Hematopoietic multipotent progenitor cell treated with erythropoietin and hydrocortisone succinate and interleukin-3 and kit ligand, for 17 days (in vitro differentiated cells): Measurements from ENCODE around the gene PAX8.
"Not testable (repeated sequence)": the region's sequence is repeated elsewhere in the genome, so short reads cannot be mapped to it uniquely, and the experiment has no call there.

Experiments used
- DNase-seq: peaks from one replicate; pipeline ENCODE4 v3.0.0-alpha.2; 2015; ENCODE audit warnings: low spot score

PAX8 gene

GRCh38 chr2:113278742-113279139 lies at the start of gene PAX8:
TSS of gene PAX8 (minus strand) at chr2:113278921. CDS start at chr2:113278394, 527 bp downstream.
- DNase-seq, result no peak

GRCh38 chr2:113328043-113328442 lies 49.3 kb upstream of the PAX8 start:
- no peak for DNase-seq

GRCh38 chr2:113325161-113325731 lies 46.5 kb upstream of the PAX8 start:
- not testable (repeated sequence) for DNase-seq

GRCh38 chr2:113324684-113325160 lies 46.0 kb upstream of the PAX8 start:
- no peak for DNase-seq

- DNase-seq, result not testable (repeated sequence)
Measured at GRCh38 chr2:113323129-113323528, 44.4 kb upstream of the PAX8 start.

- DNase-seq, result not testable (repeated sequence)
Measured at GRCh38 chr2:113320106-113320505, 41.4 kb upstream of the PAX8 start.

GRCh38 chr2:113318941-113319340 lies 40.2 kb upstream of the PAX8 start:
- not testable (repeated sequence) for DNase-seq

- DNase-seq, result no peak
Measured at GRCh38 chr2:113316085-113316484, 37.4 kb upstream of the PAX8 start.

- DNase-seq, result not testable (repeated sequence)
Measured at GRCh38 chr2:113314663-113315062, 35.9 kb upstream of the PAX8 start.

GRCh38 chr2:113314176-113314575 lies 35.5 kb upstream of the PAX8 start:
- not testable (repeated sequence) for DNase-seq

- DNase-seq, result not testable (repeated sequence)
Measured at GRCh38 chr2:113311781-113312180, 33.1 kb upstream of the PAX8 start.

- DNase-seq, result not testable (repeated sequence)
Measured at GRCh38 chr2:113311191-113311590, 32.5 kb upstream of the PAX8 start.

- DNase-seq, result no peak
Measured at GRCh38 chr2:113309655-113310387, 31.1 kb upstream of the PAX8 start.

- not testable (repeated sequence) for DNase-seq
Measured at GRCh38 chr2:113308784-113309183, 30.1 kb upstream of the PAX8 start.

GRCh38 chr2:113306207-113306606 lies 27.5 kb upstream of the PAX8 start:
- DNase-seq, result not testable (repeated sequence)

- DNase-seq, result not testable (repeated sequence)
Measured at GRCh38 chr2:113305749-113306148, 27.0 kb upstream of the PAX8 start.

GRCh38 chr2:113305146-113305545 lies 26.4 kb upstream of the PAX8 start:
- DNase-seq, result no peak

- DNase-seq, result no peak
Measured at GRCh38 chr2:113304702-113305101, 26.0 kb upstream of the PAX8 start.

- not testable (repeated sequence) for DNase-seq
Measured at GRCh38 chr2:113302216-113302980, 23.7 kb upstream of the PAX8 start.

- no peak for DNase-seq
Measured at GRCh38 chr2:113300281-113300680, 21.6 kb upstream of the PAX8 start.

GRCh38 chr2:113298176-113298575 lies 19.5 kb upstream of the PAX8 start:
- DNase-seq, result no peak

GRCh38 chr2:113297590-113297989 lies 18.9 kb upstream of the PAX8 start:
- DNase-seq, result peak; percentile 42

- DNase-seq, result no peak
Measured at GRCh38 chr2:113291191-113291590, 12.5 kb upstream of the PAX8 start.
